H1 (cell line): Measurements from ENCODE around the gene ZNF382. TPM values are rescaled to one million over a fixed set of nuclear protein-coding genes. Genes with fewer than 3 reads are reported as not detected.

Source experiments
- CTCF ChIA-PET: fragments of 300-600 bp; sonication (Branson Sonifier 250); formaldehyde crosslinking; loops from one replicate; lab custom pipeline; 2021; ENCODE audit not compliant: partially characterized antibody; lab: Charles Lee
- POLR2A ChIA-PET: fragments of 300-600 bp; sonication (Branson Sonifier 250); formaldehyde crosslinking; loops from one replicate; lab custom pipeline; 2021; ENCODE audit warnings: inconsistent platforms; ENCODE audit not compliant: partially characterized antibody; lab: Charles Lee
- DNase-seq, 2 experiments: peaks; one replicate each; pipeline versions ENCODE4 v3.0.0 to v3.0.0-alpha.2; 2010 to 2022; ENCODE audit warnings: low spot score in 2 of 2, low read depth in 1 of 2, mixed read lengths in 1 of 2
- FAIRE-seq: peaks from 2 replicates; lab custom pipeline; 2011; peaks lifted over from hg19 to GRCh38; lab: Jason Lieb, UNC
- H2AFZ ChIP-seq: 2 replicates; pipeline ENCODE4 v1.8.1; 2012; ENCODE audit warnings: low read length, inconsistent platforms
- H2AK5ac ChIP-seq: 2 replicates; pipeline ENCODE4 v1.6.1; 2013; ENCODE audit warnings: low read depth, low read length
- H2BK120ac ChIP-seq: replicated peaks from 2 replicates; pipeline ENCODE3; 2013; ENCODE audit warnings: low read depth, low read length, inconsistent platforms
- H2BK12ac ChIP-seq: 2 replicates; pipeline ENCODE4 v1.6.1; 2013; ENCODE audit warnings: low read depth, low read length
- H2BK15ac ChIP-seq: 2 replicates; pipeline ENCODE4 v1.6.1; 2013; ENCODE audit warnings: low read length
- H2BK20ac ChIP-seq: 2 replicates; pipeline ENCODE4 v1.6.1; 2013; ENCODE audit warnings: low read length
- H2BK5ac ChIP-seq: 2 replicates; pipeline ENCODE4 v1.6.1; 2013; ENCODE audit warnings: low read depth, low read length
- H3K14ac ChIP-seq: 2 replicates; pipeline ENCODE4 v1.6.1; 2013; ENCODE audit warnings: inconsistent platforms; ENCODE audit not compliant: insufficient read length
- H3K18ac ChIP-seq: 2 replicates; pipeline ENCODE4 v1.6.1; 2013; ENCODE audit warnings: low read length; ENCODE audit errors: extremely low read depth
- H3K23ac ChIP-seq: 2 replicates; pipeline ENCODE4 v1.6.1; 2013; ENCODE audit warnings: inconsistent platforms; ENCODE audit not compliant: insufficient read length
- H3K23me2 ChIP-seq: 2 replicates; pipeline ENCODE4 v1.6.1; 2013; ENCODE audit warnings: low read depth, low read length
- H3K27ac ChIP-seq: 2 replicates; pipeline ENCODE4 v1.6.1; 2011; ENCODE audit warnings: low read depth, low read length, inconsistent platforms
- H3K27me3 ChIP-seq, 4 experiments: replicated peaks in 1 of 4; 1 replicate in 1 of 4; 2 replicates in 3 of 4; pipeline versions ENCODE4 v1.6.1 to v1.8.1; 2011 to 2013; ENCODE audit warnings: low read length in 3 of 4, mild to moderate bottlenecking in 3 of 4, inconsistent platforms in 2 of 4, mixed read lengths in 2 of 4, moderate library complexity in 1 of 4; ENCODE audit not compliant: control insufficient read depth in 3 of 4, insufficient read depth in 3 of 4; ENCODE audit errors: extremely low read depth in 1 of 4
- H3K36me3 ChIP-seq, 4 experiments: 2 replicates each; pipeline versions ENCODE4 v1.6.1 to v1.8.1; 2011 to 2013; ENCODE audit warnings: mild to moderate bottlenecking in 4 of 4, low read length in 3 of 4, moderate library complexity in 2 of 4, control low read depth in 1 of 4, inconsistent platforms in 1 of 4; ENCODE audit not compliant: insufficient read depth in 4 of 4, control insufficient read depth in 2 of 4
- H3K4ac ChIP-seq: replicated peaks from 2 replicates; pipeline ENCODE3; 2013; ENCODE audit warnings: low read length, low read depth, mixed read lengths, inconsistent platforms; ENCODE audit not compliant: insufficient read length
- H3K4me1 ChIP-seq, 4 experiments: replicated peaks in 1 of 4; 1 replicate in 1 of 4; 2 replicates in 3 of 4; pipeline versions ENCODE4 v1.6.1 to v1.8.1; 2011 to 2013; ENCODE audit warnings: low read length in 3 of 4, inconsistent platforms in 2 of 4, mixed read lengths in 1 of 4; ENCODE audit not compliant: insufficient read depth in 4 of 4, control insufficient read depth in 3 of 4
- H3K4me2 ChIP-seq, 2 experiments: 2 replicates each; pipeline versions ENCODE4 v1.6.1 to v1.8.1; 2011 to 2013; ENCODE audit warnings: low read depth in 2 of 2, low read length in 2 of 2, control low read depth in 1 of 2, inconsistent platforms in 1 of 2, mild to moderate bottlenecking in 1 of 2; ENCODE audit not compliant: insufficient read depth in 1 of 2
- H3K4me3 ChIP-seq, 4 experiments: fragments of 200-600, 300-600 bp in 1 of 4; sonication (generic), shearing (Covaris generic), sonication (Bioruptor Twin) in 1 of 4; 2 replicates each; pipeline versions ENCODE4 v1.5.1 to v1.8.1; 2011 to 2016; ENCODE audit warnings: low read length in 4 of 4, low read depth in 3 of 4, control low read depth in 2 of 4, inconsistent platforms in 2 of 4, mild to moderate bottlenecking in 2 of 4, mixed read lengths in 1 of 4, moderate library complexity in 1 of 4; ENCODE audit not compliant: insufficient read depth in 2 of 4; ENCODE audit errors: extremely low read depth in 1 of 4
- H3K56ac ChIP-seq: replicated peaks from 2 replicates; pipeline ENCODE3; 2013; ENCODE audit warnings: low read depth, mild to moderate bottlenecking, mixed read lengths, low read length, inconsistent platforms; ENCODE audit not compliant: insufficient read length
- H3K79me1 ChIP-seq: 2 replicates; pipeline ENCODE4 v1.6.1; 2013; ENCODE audit warnings: low read depth, low read length, control low read depth
- H3K79me2 ChIP-seq, 2 experiments: 2 replicates each; pipeline versions ENCODE4 v1.6.1 to v1.8.1; 2012 to 2013; ENCODE audit warnings: low read length in 2 of 2, mild to moderate bottlenecking in 2 of 2, inconsistent platforms in 1 of 2; ENCODE audit not compliant: insufficient read depth in 2 of 2, control insufficient read depth in 1 of 2
- H3K9ac ChIP-seq, 4 experiments: replicated peaks in 1 of 4; 1 replicate in 1 of 4; 2 replicates in 3 of 4; pipeline versions ENCODE4 v1.6.1 to v1.8.1; 2011 to 2013; ENCODE audit warnings: low read depth in 3 of 4, low read length in 3 of 4, control low read depth in 2 of 4, mild to moderate bottlenecking in 2 of 4, moderate library complexity in 2 of 4, inconsistent platforms in 1 of 4; ENCODE audit errors: extremely low read depth in 1 of 4
- H3K9me3 ChIP-seq, 2 experiments: 2 replicates each; pipeline versions ENCODE4 v1.6.1 to v1.8.1; 2012 to 2013; ENCODE audit warnings: mild to moderate bottlenecking in 2 of 2, moderate library complexity in 2 of 2, control low read depth in 1 of 2, inconsistent platforms in 1 of 2, low read depth in 1 of 2, low read length in 1 of 2, mixed read lengths in 1 of 2; ENCODE audit not compliant: insufficient read depth in 2 of 2
- H4K20me1 ChIP-seq, 2 experiments: replicated peaks in 1 of 2; 2 replicates each; pipeline versions ENCODE3 to v1.8.1; 2011 to 2013; ENCODE audit warnings: inconsistent platforms in 2 of 2, low read length in 2 of 2, mild to moderate bottlenecking in 1 of 2; ENCODE audit not compliant: insufficient read depth in 2 of 2, control insufficient read depth in 1 of 2
- H4K5ac ChIP-seq: 2 replicates; pipeline ENCODE4 v1.6.1; 2013; ENCODE audit warnings: low read length, low read depth, mixed read lengths, inconsistent platforms; ENCODE audit not compliant: insufficient read length
- H4K8ac ChIP-seq: 2 replicates; pipeline ENCODE4 v1.8.0; 2013; ENCODE audit warnings: mild to moderate bottlenecking, moderate library complexity, low read length, inconsistent platforms; ENCODE audit not compliant: insufficient read depth; ENCODE audit errors: extremely low read depth
- H4K91ac ChIP-seq: replicated peaks from 2 replicates; pipeline ENCODE3; 2013; ENCODE audit warnings: low read length, mixed read lengths, inconsistent platforms; ENCODE audit not compliant: insufficient read length
- CREB1 ChIP-seq: IDR thresholded peaks from 2 replicates; pipeline ENCODE4 v1.6.1; 2012; ENCODE audit warnings: inconsistent platforms
- EZH2 ChIP-seq: fragments of 200-600 bp; sonication (generic); IDR thresholded peaks from 2 replicates; pipeline ENCODE4 v1.7.1; 2012; ENCODE audit warnings: low read depth, mild to moderate bottlenecking, moderate library complexity, low read length, inconsistent platforms; ENCODE audit not compliant: severe bottlenecking
- MAFK ChIP-seq: IDR thresholded peaks from 2 replicates; pipeline ENCODE4 v1.6.1; 2012; ENCODE audit warnings: low read depth, mild to moderate bottlenecking, improper control_type of control experiment, low read length
- MAX ChIP-seq: IDR thresholded peaks from 2 replicates; pipeline ENCODE4 v1.6.1; 2012; ENCODE audit warnings: inconsistent platforms
- NRF1 ChIP-seq: IDR thresholded peaks from 2 replicates; pipeline ENCODE4 v1.6.1; 2011; ENCODE audit warnings: mild to moderate bottlenecking, low read depth, low read length, improper control_type of control experiment
- SIX5 ChIP-seq: IDR thresholded peaks from 2 replicates; pipeline ENCODE4 v1.6.1; 2011; ENCODE audit warnings: mild to moderate bottlenecking, low read depth, low read length
- SP1 ChIP-seq: IDR thresholded peaks from 2 replicates; pipeline ENCODE4 v1.6.1; 2011; ENCODE audit warnings: low read depth, low read length
- SP4 ChIP-seq: IDR thresholded peaks from 2 replicates; pipeline ENCODE4 v1.6.1; 2012; ENCODE audit warnings: low read length, inconsistent platforms
- TCF12 ChIP-seq: IDR thresholded peaks from 2 replicates; pipeline ENCODE4 v1.6.1; 2011; ENCODE audit warnings: low read depth, mild to moderate bottlenecking, low read length
- WGBS, 2 experiments: shearing (Covaris generic) in 1 of 2; methylation state at CpG; one replicate each; pipeline versions ENCODE4 v1.1.6 to v1.1.7; 2013 to 2015; ENCODE audit warnings: low lambda C conversion rate in 2 of 2, mixed read lengths in 2 of 2, inconsistent platforms in 1 of 2, low coverage in 1 of 2, missing lambda C conversion rate in 1 of 2; ENCODE audit not compliant: insufficient replicate concordance in 2 of 2, insufficient coverage in 1 of 2, insufficient read length in 1 of 2; ENCODE audit errors: extremely low coverage in 1 of 2, missing lambda C conversion rate in 1 of 2; 5-methylcytosine and 5-hydroxymethylcytosine counted together
- polyA plus RNA-seq, 7 experiments: library from polyadenylated mRNA; depleted of rRNA in 3 of 7; stranded (reverse) in 5 of 7; unstranded in 2 of 7; fragments of >200 nt in 5 of 7; fragments of 200-250 nt in 2 of 7; gene quantifications; 1 replicate in 5 of 7; 2 replicates in 1 of 7; 4 replicates in 1 of 7; pipeline versions ENCODE4 v1.2.1 to v1.2.3, GENCODE V29; 2011 to 2013; ENCODE audit warnings: missing spikeins in 2 of 7, mixed read lengths in 2 of 7
- total RNA-seq: library from RNA; stranded (reverse); fragmentation: NEBNext Ultra II Directional; extraction: Animal tissue kit (Norgen Biotek cat#: 25700); gene quantifications from 2 replicates; pipeline ENCODE4 v1.2.1, GENCODE V29; 2021

The ZNF382 gene
- total and polyA plus RNA-seq, 2 of the 8 experiments (the other 6 are each of a cell fraction or from before 2014, with no cell fraction given), result 1.9 to 6.3 TPM

GRCh38 chr19:36604656-36605100, 435 bp upstream of the ZNF382 start:
- Histone ChIP-seq H4K91ac (peak overlapping the region; percentile 73), H3K79me2 (no peaks in the 10 kb centered on the region), H4K20me1 (peaks cover 0 to 1% of the 10 kb centered on the region in 2 experiments), H3K9ac (peak overlapping the region in 3 of 4 experiments; percentile 20 to 36 (median 25); a peak in 3 of 7 replicates), H2BK20ac (no peak overlapping the region), H3K4me2 (peak overlapping the region; percentile 86 to 99), H2BK15ac (0 out of 2 replicates have a peak overlapping the region, but pooled peaks have one; percentile 29), H2AFZ (peak overlapping the region; percentile 91), H3K23ac (no peak overlapping the region), H3K56ac (no peak overlapping the region), H3K36me3 (0 out of 8 replicates have a peak, but pooled peaks cover 0 to 2% (median 0%) of the 10 kb centered on the region in 4 experiments), H4K5ac (peak overlapping the region; percentile 62), H4K8ac (0 out of 2 replicates have a peak overlapping the region, but pooled peaks have one; percentile 91), H3K27ac (no peak overlapping the region), H2BK120ac (no peak overlapping the region), H3K79me1 (no peaks in the 10 kb centered on the region), H3K27me3 (peaks cover 0 to 13% (median 5%) of the 10 kb centered on the region in 4 experiments; a peak in 4 of 7 replicates), H3K23me2 (peaks cover 12% of the 10 kb centered on the region; the same call in 1 of the 2 replicates), H3K18ac (no peak overlapping the region; the same call in 1 of the 2 replicates), H3K4me3 (peak overlapping the region; percentile 83 to 87 (median 84)), H3K4ac (peak overlapping the region; percentile 91), H2AK5ac (no peak overlapping the region), H2BK12ac (no peak overlapping the region), H2BK5ac (no peak overlapping the region), H3K9me3 (no peaks in the 10 kb centered on the region), H3K14ac (no peak overlapping the region), H3K4me1 (no peaks in the 10 kb centered on the region; a peak in 1 of 7 replicates)
- FAIRE-seq (no peak), DNase-seq (no peak)
- ChIA-PET CTCF (no interaction called here), POLR2A (interaction anchor here (0.5 to 1.5 kb wide), 8 partner anchors 10 to 1877 kb away, joined by 3 to 8 read pairs (median 4); partner anchors contain the start of genes ZNF260, ZNF461 and ZNF529)
- TF ChIP-seq TCF12 (no peak), SP4 (no peak), SP1 (no peak), MAFK (no peak), NRF1 (no peak), EZH2 (no peak), MAX (no peak), CREB1 (no peak), SIX5 (no peak)
- 3% methylated on average over 9 of the region's 21 CpGs; no CpG with 5 or more reads in 1 of the 2 experiments for WGBS, 2 experiments
